Hepatocyte (in vitro differentiated cells): Measurements from ENCODE around the gene PTGER3. TPM values are rescaled to one million over a fixed set of nuclear protein-coding genes. Genes with fewer than 3 reads are reported as not detected.
A peak's percentile ranks its signal among the peaks of the same experiment; 100 is the strongest.

ENCODE experiments used
- DNase-seq: peaks from one replicate; pipeline ENCODE4 v3.0.0-alpha.2; 2016; ENCODE audit warnings: low spot score
- H2AFZ ChIP-seq: fragments of 200-600 bp; sonication (generic); 2 replicates; pipeline ENCODE4 v1.6.0; 2016; ENCODE audit warnings: antibody characterized with exemption, mild to moderate bottlenecking
- H3K27ac ChIP-seq: fragments of 200-600 bp; sonication (generic); 2 replicates; pipeline ENCODE4 v1.5.1; 2016; ENCODE audit warnings: mild to moderate bottlenecking
- H3K27me3 ChIP-seq: fragments of 200-600 bp; sonication (generic); 2 replicates; pipeline ENCODE4 v1.6.1; 2016
- H3K36me3 ChIP-seq: fragments of 200-600 bp; sonication (generic); replicated peaks from 2 replicates; pipeline ENCODE4 v1.5.1; 2016; ENCODE audit warnings: low read depth; ENCODE audit not compliant: insufficient read depth
- H3K4me1 ChIP-seq: fragments of 200-600 bp; sonication (generic); 2 replicates; pipeline ENCODE4 v1.5.1; 2016; ENCODE audit warnings: mild to moderate bottlenecking, moderate library complexity; ENCODE audit not compliant: insufficient read depth
- H3K4me2 ChIP-seq: fragments of 200-600 bp; sonication (generic); 2 replicates; pipeline ENCODE4 v1.6.0; 2016
- H3K4me3 ChIP-seq: fragments of 200-600 bp; sonication (generic); 2 replicates; pipeline ENCODE4 v1.5.1; 2016; ENCODE audit warnings: mild to moderate bottlenecking
- H3K79me2 ChIP-seq: fragments of 200-600 bp; sonication (generic); 2 replicates; pipeline ENCODE4 v1.6.0; 2017; ENCODE audit warnings: mild to moderate bottlenecking
- H3K9me2 ChIP-seq: fragments of 200-600 bp; sonication (generic); replicated peaks from 2 replicates; pipeline ENCODE4 v1.6.0; 2017; ENCODE audit warnings: mild to moderate bottlenecking; ENCODE audit not compliant: insufficient read depth
- H3K9me3 ChIP-seq: fragments of 200-600 bp; sonication (generic); 2 replicates; pipeline ENCODE4 v1.5.1; 2016; ENCODE audit warnings: low read depth, mild to moderate bottlenecking
- H4K20me1 ChIP-seq: fragments of 200-600 bp; sonication (generic); 2 replicates; pipeline ENCODE4 v1.6.0; 2016; ENCODE audit warnings: mild to moderate bottlenecking; ENCODE audit not compliant: insufficient read depth, poor library complexity, severe bottlenecking
- EZH2 ChIP-seq: fragments of 200-600 bp; sonication (generic); IDR thresholded peaks from 2 replicates; pipeline ENCODE4 v1.6.1; 2016; ENCODE audit warnings: antibody characterized with exemption, mild to moderate bottlenecking, borderline replicate concordance
- EZH2phosphoT487 ChIP-seq: fragments of 200-600 bp; sonication (generic); IDR thresholded peaks from one replicate; pipeline ENCODE4 v1.6.1; 2018; ENCODE audit warnings: antibody characterized with exemption, mild to moderate bottlenecking, low read depth, moderate library complexity; ENCODE audit not compliant: unreplicated experiment, severe bottlenecking
- WGBS: methylation state at CpG from one replicate; pipeline ENCODE4 v1.1.6; 2016; ENCODE audit warnings: low lambda C conversion rate; ENCODE audit errors: missing lambda C conversion rate; 5-methylcytosine and 5-hydroxymethylcytosine counted together
- polyA plus RNA-seq: library from polyadenylated mRNA; unstranded; fragments of >200 nt; fragmentation: Nextera tagmentation; extraction: Ambion mirVana; gene quantifications from 2 replicates; pipeline ENCODE4 v1.2.1, GENCODE V29; 2016
- total RNA-seq: library from RNA; depleted of rRNA; stranded (reverse); fragments of >200 nt; gene quantifications from 2 replicates; pipeline ENCODE4 v1.2.3, GENCODE V29; 2014
- TF ChIP-seq, protein P1 (sequence below): fragments of 200-600 bp; sonication (generic); IDR thresholded peaks from 2 replicates; pipeline ENCODE4 v1.5.1; 2016; ENCODE audit warnings: antibody characterized with exemption, mild to moderate bottlenecking; ENCODE audit not compliant: poor library complexity

PTGER3 gene
- total and polyA plus RNA-seq, 2 experiments from 2014 or later, result 1.0 to 1.4 TPM

GRCh38 chr1:71087060-71087459 is 39.4 kb upstream of the PTGER3 start:
- Histone ChIP-seq H3K4me3 (no peak overlapping the region), H3K27ac (no peak overlapping the region), H3K9me3 (no peaks in the 10 kb centered on the region), H3K36me3 (no peaks in the 10 kb centered on the region), H3K4me1 (no peaks in the 10 kb centered on the region), H3K4me2 (no peak overlapping the region), H3K27me3 (no peaks in the 10 kb centered on the region), H4K20me1 (no peaks in the 10 kb centered on the region), H3K9me2 (no peaks in the 10 kb centered on the region), H2AFZ (no peak overlapping the region), H3K79me2 (no peaks in the 10 kb centered on the region)
- DNase-seq, result no peak
- TF ChIP-seq EZH2, result no peak
- TF ChIP-seq, protein P1, sequence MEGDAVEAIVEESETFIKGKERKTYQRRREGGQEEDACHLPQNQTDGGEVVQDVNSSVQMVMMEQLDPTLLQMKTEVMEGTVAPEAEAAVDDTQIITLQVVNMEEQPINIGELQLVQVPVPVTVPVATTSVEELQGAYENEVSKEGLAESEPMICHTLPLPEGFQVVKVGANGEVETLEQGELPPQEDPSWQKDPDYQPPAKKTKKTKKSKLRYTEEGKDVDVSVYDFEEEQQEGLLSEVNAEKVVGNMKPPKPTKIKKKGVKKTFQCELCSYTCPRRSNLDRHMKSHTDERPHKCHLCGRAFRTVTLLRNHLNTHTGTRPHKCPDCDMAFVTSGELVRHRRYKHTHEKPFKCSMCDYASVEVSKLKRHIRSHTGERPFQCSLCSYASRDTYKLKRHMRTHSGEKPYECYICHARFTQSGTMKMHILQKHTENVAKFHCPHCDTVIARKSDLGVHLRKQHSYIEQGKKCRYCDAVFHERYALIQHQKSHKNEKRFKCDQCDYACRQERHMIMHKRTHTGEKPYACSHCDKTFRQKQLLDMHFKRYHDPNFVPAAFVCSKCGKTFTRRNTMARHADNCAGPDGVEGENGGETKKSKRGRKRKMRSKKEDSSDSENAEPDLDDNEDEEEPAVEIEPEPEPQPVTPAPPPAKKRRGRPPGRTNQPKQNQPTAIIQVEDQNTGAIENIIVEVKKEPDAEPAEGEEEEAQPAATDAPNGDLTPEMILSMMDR, result no peak
- no peak for TF ChIP-seq EZH2phosphoT487

DNA sequence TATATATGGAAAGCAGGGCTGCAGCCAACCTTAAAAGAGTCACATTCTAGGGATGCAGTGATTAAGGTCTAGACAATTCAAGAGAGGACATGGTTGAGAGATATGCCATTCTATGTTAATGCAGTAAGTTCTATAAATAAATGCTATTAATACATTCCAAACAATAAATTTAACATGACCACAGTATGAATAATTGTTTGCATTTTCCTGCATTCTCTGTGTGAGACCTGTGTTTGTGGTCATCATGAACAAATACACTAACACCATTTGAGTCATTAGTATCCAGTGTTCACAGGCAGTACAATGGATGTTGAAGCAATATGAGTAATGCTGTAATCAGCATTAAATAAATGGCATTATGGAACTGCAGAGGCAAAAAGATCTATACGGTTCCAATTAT is 38.7 kb upstream of the PTGER3 start:
- no peaks in the 10 kb centered on the region for H3K79me2 ChIP-seq
- TF ChIP-seq EZH2 (no peak), EZH2phosphoT487 (no peak)
- TF ChIP-seq, protein P1, result no peak
- H3K27me3 ChIP-seq, result no peaks in the 10 kb centered on the region
- H3K36me3 ChIP-seq, result no peaks in the 10 kb centered on the region
- no peaks in the 10 kb centered on the region for H3K9me2 ChIP-seq
- 89% methylated on average over 1 of the region's 1 CpG for WGBS
- H3K4me1 ChIP-seq, result peaks cover 5% of the 10 kb centered on the region
- H2AFZ ChIP-seq, result no peak overlapping the region
- H3K4me2 ChIP-seq, result no peak overlapping the region
- H3K4me3 ChIP-seq, result no peak overlapping the region
- no peak for DNase-seq
- no peaks in the 10 kb centered on the region for H4K20me1 ChIP-seq
- no peaks in the 10 kb centered on the region for H3K9me3 ChIP-seq
- H3K27ac ChIP-seq, result no peak overlapping the region

DNA sequence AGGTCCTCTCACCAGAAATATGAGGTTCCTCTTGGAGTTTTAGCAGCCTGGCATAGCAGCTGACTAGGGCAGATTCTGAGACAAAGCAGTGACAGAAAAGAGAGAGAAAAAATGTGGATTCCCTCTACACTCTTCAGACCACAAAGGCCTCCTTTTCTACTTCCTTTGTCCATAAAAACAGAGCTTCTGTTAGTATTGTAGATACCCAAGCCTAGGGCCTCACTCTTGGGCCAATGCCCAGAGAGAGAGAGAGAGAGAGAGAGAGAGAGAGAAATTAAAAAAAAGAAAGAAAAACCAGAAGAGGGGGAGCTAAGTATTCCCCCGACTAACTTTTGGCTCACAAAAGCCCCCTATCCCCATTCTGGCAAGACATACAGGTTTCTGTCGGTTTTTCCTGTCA is 35.7 kb upstream of the PTGER3 start:
- no peak overlapping the region for H2AFZ ChIP-seq
- no peaks in the 10 kb centered on the region for H3K27me3 ChIP-seq
- H3K4me2 ChIP-seq, result no peak overlapping the region
- no peak overlapping the region for H3K27ac ChIP-seq
- peaks cover 20% of the 10 kb centered on the region for H4K20me1 ChIP-seq
- WGBS, result 77% methylated on average over 2 of the region's 2 CpGs
- no peak overlapping the region for H3K4me3 ChIP-seq
- no peak for DNase-seq
- no peaks in the 10 kb centered on the region for H3K36me3 ChIP-seq
- H3K79me2 ChIP-seq, result peaks cover 24% of the 10 kb centered on the region
- no peaks in the 10 kb centered on the region for H3K9me3 ChIP-seq
- H3K9me2 ChIP-seq, result no peaks in the 10 kb centered on the region
- H3K4me1 ChIP-seq, result peaks cover 16% of the 10 kb centered on the region
- TF ChIP-seq EZH2 (no peak), EZH2phosphoT487 (no peak)
- TF ChIP-seq, protein P1, result no peak

DNA sequence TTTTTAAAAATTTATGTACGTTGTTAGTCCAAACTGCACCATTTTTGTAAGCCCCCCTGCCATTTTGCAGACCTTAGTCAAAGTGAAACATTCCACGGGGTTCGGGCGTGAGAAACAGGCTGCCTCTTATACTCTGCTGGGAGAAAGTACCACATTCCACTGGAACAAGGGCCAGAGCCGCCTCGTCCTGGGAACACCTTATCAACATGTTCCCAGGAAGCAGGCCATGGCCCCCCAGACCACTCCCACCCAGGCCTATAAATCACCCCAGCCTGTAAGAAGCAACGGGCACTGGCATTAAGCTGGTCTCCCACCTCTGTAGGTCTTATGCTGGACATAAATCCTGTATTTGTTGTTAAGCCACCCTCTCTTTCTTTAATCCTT is 34.1 kb upstream of the PTGER3 start:
- H2AFZ ChIP-seq, result peak overlapping the region; percentile 65

More for the DNA sequence above, 34.1 kb upstream of the PTGER3 start:
- H3K27ac ChIP-seq, result peak overlapping the region; percentile 90
- WGBS, result 60% methylated on average over 7 of the region's 7 CpGs
- H3K27me3 ChIP-seq, result no peaks in the 10 kb centered on the region
- peaks cover 16% of the 10 kb centered on the region for H3K4me1 ChIP-seq
- H3K36me3 ChIP-seq, result no peaks in the 10 kb centered on the region
- TF ChIP-seq EZH2 (no peak), EZH2phosphoT487 (no peak)
- TF ChIP-seq, protein P1, result no peak
- H3K9me3 ChIP-seq, result no peaks in the 10 kb centered on the region
- H4K20me1 ChIP-seq, result peaks cover 30% of the 10 kb centered on the region
- DNase-seq, result peak; percentile 11
- H3K79me2 ChIP-seq, result peaks cover 40% of the 10 kb centered on the region
- no peaks in the 10 kb centered on the region for H3K9me2 ChIP-seq
- H3K4me3 ChIP-seq, result peak overlapping the region; percentile 26
- peak overlapping the region; percentile 91 for H3K4me2 ChIP-seq
